ENCODE data around the gene ACP5. TPM values are rescaled to one million over a fixed set of nuclear protein-coding genes. Genes with fewer than 3 reads are reported as not detected.

Gene ACP5
- total and polyA plus RNA-seq, 2 of the 8 experiments (the other 6 are each of a cell fraction or from before 2014, with no cell fraction given): 9.0 to 14.3 TPM

GRCh38 chr19:11574689-11575088 lies 2.8 kb downstream of the ACP5 start:
- H2AFZ ChIP-seq (ENCODE audit: low read length): no peak overlapping the region
- H3K79me1 ChIP-seq (ENCODE audit: low read depth, low read length): no peaks in the 10 kb centered on the region
- no peak overlapping the region for H3K4me2 ChIP-seq (ENCODE audit: insufficient read depth in 1 of 2, low read depth in 2 of 2, low read length in 2 of 2)
- H4K8ac ChIP-seq (ENCODE audit: extremely low read depth, insufficient read depth, low read length): no peak overlapping the region
- H2BK120ac ChIP-seq (replicated peaks; ENCODE audit: low read depth, low read length): no peak overlapping the region
- no peak overlapping the region for H2AK5ac ChIP-seq (ENCODE audit: low read depth, low read length)
- ChIA-PET POLR2A (ENCODE audit: partially characterized antibody) (interaction anchor here (0.6 to 2.1 kb wide), 5 partner anchors 11 to 23 kb away, joined by 3 to 8 read pairs (median 4); partner anchors contain the start of gene ELOF1), CTCF (ENCODE audit: partially characterized antibody) (interaction anchor here (1.0 to 2.2 kb wide), 4 partner anchors 11 to 305 kb away, joined by 3 to 9 read pairs (median 5); no protein-coding TSS in a partner anchor)
- no peak overlapping the region for H4K5ac ChIP-seq (ENCODE audit: insufficient read length, low read depth, low read length)
- no peak overlapping the region for H3K27ac ChIP-seq (ENCODE audit: low read depth, low read length)
- no peak overlapping the region for H4K91ac ChIP-seq (replicated peaks; ENCODE audit: insufficient read length, low read length)
- H3K4ac ChIP-seq (replicated peaks; ENCODE audit: insufficient read length, low read depth, low read length): no peak overlapping the region
- no peak overlapping the region for H3K56ac ChIP-seq (replicated peaks; ENCODE audit: insufficient read length, low read depth, low read length)
- no peak for DNase-seq (ENCODE audit: low read depth in 1 of 2, low spot score in 2 of 2)
- no peak overlapping the region for H3K23ac ChIP-seq (ENCODE audit: insufficient read length)
- H2BK12ac ChIP-seq (ENCODE audit: low read depth, low read length): no peak overlapping the region
- TF ChIP-seq BACH1 (IDR thresholded peaks at IDR 0.05; ENCODE audit: low read length): no peak
- no peak for TF ChIP-seq POU5F1 (IDR thresholded peaks at IDR 0.05; ENCODE audit: low read depth, low read length)
- no peak for TF ChIP-seq JUND (IDR thresholded peaks at IDR 0.05; ENCODE audit: low read length)
- TF ChIP-seq SIN3A (conservative IDR thresholded peaks at IDR 0.05 in 1 of 2, IDR thresholded peaks at IDR 0.05 in 1 of 2; ENCODE audit: low read depth in 1 of 2, low read length in 2 of 2): no peak
- no peak for TF ChIP-seq ATF2 (IDR thresholded peaks at IDR 0.05; ENCODE audit: low read length)
- no peak for TF ChIP-seq RNF2 (IDR thresholded peaks at IDR 0.05; ENCODE audit: borderline replicate concordance, low read depth, low read length, missing control alignments, poor library complexity, severe bottlenecking)
- TF ChIP-seq SP2 (IDR thresholded peaks at IDR 0.05; ENCODE audit: low read length): no peak
- no peak for TF ChIP-seq RXRA (IDR thresholded peaks at IDR 0.05; ENCODE audit: insufficient read depth, low read depth, low read length)
- no peak for TF ChIP-seq NANOG (IDR thresholded peaks at IDR 0.05; ENCODE audit: insufficient read depth, low read depth, low read length, poor library complexity, severe bottlenecking)
- no peak for TF ChIP-seq CEBPB (IDR thresholded peaks at IDR 0.05; ENCODE audit: low read depth, low read length)
- no peak for TF ChIP-seq CHD2 (IDR thresholded peaks at IDR 0.05; ENCODE audit: low read length)
- H4K20me1 ChIP-seq (replicated peaks in 1 of 2; ENCODE audit: control insufficient read depth in 1 of 2, insufficient read depth in 2 of 2, low read length in 2 of 2): peaks cover 0 to 2% of the 10 kb centered on the region in 2 experiments
- H3K36me3 ChIP-seq (ENCODE audit: control insufficient read depth in 2 of 4, insufficient read depth in 4 of 4, low read length in 3 of 4): no peaks in the 10 kb centered on the region
- no peak for FAIRE-seq
- no peaks in the 10 kb centered on the region for H3K9me3 ChIP-seq (ENCODE audit: insufficient read depth in 2 of 2, low read depth in 1 of 2, low read length in 1 of 2)
- H2BK15ac ChIP-seq (ENCODE audit: low read length): no peak overlapping the region
- H3K9ac ChIP-seq (replicated peaks in 1 of 4; ENCODE audit: extremely low read depth in 1 of 4, low read depth in 3 of 4, low read length in 3 of 4): no peak overlapping the region
- 88% methylated on average over 9 of the region's 9 CpGs; no CpG with 5 or more reads in 1 of the 2 experiments for WGBS, 2 experiments (ENCODE audit: extremely low coverage in 1 of 2, insufficient coverage in 1 of 2, insufficient read length in 1 of 2, insufficient replicate concordance in 2 of 2, low coverage in 1 of 2, low lambda C conversion rate in 2 of 2, missing lambda C conversion rate in 1 of 2)
- no peak overlapping the region for H2BK5ac ChIP-seq (ENCODE audit: low read depth, low read length)
- peaks cover 0 to 10% (median 6%) of the 10 kb centered on the region in 4 experiments; a peak in 5 of 7 replicates for H3K27me3 ChIP-seq (replicated peaks in 1 of 4; ENCODE audit: control insufficient read depth in 3 of 4, extremely low read depth in 1 of 4, insufficient read depth in 3 of 4, low read length in 3 of 4)
- H3K4me1 ChIP-seq (replicated peaks in 1 of 4; ENCODE audit: control insufficient read depth in 3 of 4, insufficient read depth in 4 of 4, low read length in 3 of 4): peaks cover 0 to 10% (median 6%) of the 10 kb centered on the region in 4 experiments; a peak in 4 of 7 replicates
- no peaks in the 10 kb centered on the region for H3K79me2 ChIP-seq (ENCODE audit: control insufficient read depth in 1 of 2, insufficient read depth in 2 of 2, low read length in 2 of 2)
- no peak overlapping the region for H3K4me3 ChIP-seq (ENCODE audit: extremely low read depth in 1 of 4, insufficient read depth in 2 of 4, low read depth in 3 of 4, low read length in 4 of 4)
- H2BK20ac ChIP-seq (ENCODE audit: low read length): no peak overlapping the region
- H3K14ac ChIP-seq (ENCODE audit: insufficient read length): no peak overlapping the region
- H3K23me2 ChIP-seq (ENCODE audit: low read depth, low read length): peaks cover 6% of the 10 kb centered on the region; the same call in 1 of the 2 replicates
- no peak overlapping the region for H3K18ac ChIP-seq (ENCODE audit: extremely low read depth, low read length)

Measured in H1 (cell line).